GM23338 (cell line): Measurements from ENCODE around the gene SLCO3A1. TPM values are rescaled to one million over a fixed set of nuclear protein-coding genes. Genes with fewer than 3 reads are reported as not detected.

Experiments used
- ATAC-seq: fragments of 200-7000 bp; cut with Tn5 transposase; 3 replicates; pipeline ENCODE4 v1.9.1; 2020
- DNase-seq: peaks from one replicate; pipeline ENCODE4 v3.0.0-alpha.2; 2015; ENCODE audit warnings: low spot score
- H2AFZ ChIP-seq: fragments of 200-600 bp; sonication (generic); 2 replicates; pipeline ENCODE4 v1.8.0; 2016; ENCODE audit warnings: antibody characterized with exemption, mild to moderate bottlenecking, moderate library complexity
- H3F3A ChIP-seq: fragments of 200-600 bp; sonication (generic); replicated peaks from 2 replicates; pipeline ENCODE4 v1.8.0; 2017; ENCODE audit warnings: antibody characterized with exemption, mixed run types, low read depth
- H3K27ac ChIP-seq: fragments of 200-600 bp; sonication (generic); 2 replicates; pipeline ENCODE4 v1.6.1; 2016; ENCODE audit warnings: low read depth
- H3K27me3 ChIP-seq: fragments of 200-600 bp; sonication (generic); 2 replicates; pipeline ENCODE4 v1.8.0; 2016; ENCODE audit warnings: mild to moderate bottlenecking, mixed run types, moderate library complexity; ENCODE audit not compliant: insufficient read depth
- H3K36me3 ChIP-seq: fragments of 200-600 bp; sonication (generic); 2 replicates; pipeline ENCODE4 v1.8.0; 2016; ENCODE audit warnings: mild to moderate bottlenecking; ENCODE audit not compliant: insufficient read depth
- H3K4me1 ChIP-seq: fragments of 200-600 bp; sonication (generic); 2 replicates; pipeline ENCODE4 v1.8.0; 2016; ENCODE audit warnings: mild to moderate bottlenecking, moderate library complexity; ENCODE audit not compliant: insufficient read depth
- H3K4me2 ChIP-seq: fragments of 200-600 bp; sonication (generic); 2 replicates; pipeline ENCODE4 v1.7.1; 2017; ENCODE audit warnings: mixed run types
- H3K4me3 ChIP-seq: fragments of 200-600 bp; sonication (generic); 2 replicates; pipeline ENCODE4 v1.6.1; 2016; ENCODE audit warnings: mixed run types
- H3K79me2 ChIP-seq: fragments of 200-600 bp; sonication (generic); replicated peaks from 2 replicates; pipeline ENCODE4 v1.8.0; 2017; ENCODE audit warnings: mild to moderate bottlenecking; ENCODE audit not compliant: insufficient read depth
- H3K9me2 ChIP-seq: fragments of 200-600 bp; sonication (generic); 2 replicates; pipeline ENCODE4 v1.8.0; 2017; ENCODE audit not compliant: insufficient read depth
- H4K20me1 ChIP-seq: fragments of 200-600 bp; sonication (generic); replicated peaks from 2 replicates; pipeline ENCODE4 v1.8.0; 2017; ENCODE audit warnings: mild to moderate bottlenecking; ENCODE audit not compliant: insufficient read depth
- H3K27ac Mint-ChIP-seq: 2 replicates; pipeline ENCODE4 v1.8.0; 2020; ENCODE audit warnings: inconsistent platforms, mild to moderate bottlenecking, moderate library complexity, mixed read lengths
- H3K27me3 Mint-ChIP-seq: 3 replicates; pipeline ENCODE4 v1.8.0; 2022; ENCODE audit warnings: low read depth, mild to moderate bottlenecking, moderate library complexity, mixed read lengths, inconsistent platforms; ENCODE audit not compliant: insufficient read depth, poor library complexity
- H3K36me3 Mint-ChIP-seq: 3 replicates; pipeline ENCODE4 v1.8.0; 2021; ENCODE audit warnings: low read depth, mild to moderate bottlenecking, inconsistent platforms, moderate library complexity, mixed read lengths
- H3K4me1 Mint-ChIP-seq: 3 replicates; pipeline ENCODE4 v1.8.0; 2020; ENCODE audit warnings: mild to moderate bottlenecking, inconsistent platforms, mixed read lengths
- H3K4me3 Mint-ChIP-seq: 3 replicates; pipeline ENCODE4 v1.8.0; 2021; ENCODE audit warnings: moderate library complexity, mild to moderate bottlenecking, inconsistent platforms, mixed read lengths
- H3K9me3 Mint-ChIP-seq: 3 replicates; pipeline ENCODE4 v1.8.0; 2020; ENCODE audit warnings: moderate library complexity, mild to moderate bottlenecking, inconsistent platforms, mixed read lengths
- EZH2 ChIP-seq: fragments of 200-600 bp; sonication (generic); IDR thresholded peaks from one replicate; pipeline ENCODE4 v1.8.0; 2017; ENCODE audit warnings: antibody characterized with exemption, mild to moderate bottlenecking, low read depth; ENCODE audit not compliant: unreplicated experiment
- EZH2phosphoT487 ChIP-seq: fragments of 200-600 bp; sonication (generic); IDR thresholded peaks from one replicate; pipeline ENCODE4 v1.8.1; 2018; ENCODE audit warnings: antibody characterized with exemption; ENCODE audit not compliant: unreplicated experiment
- JUNB ChIP-seq: IDR thresholded peaks from one replicate; pipeline ENCODE4 v1.6.1; 2016; ENCODE audit warnings: antibody characterized with exemption; ENCODE audit not compliant: unreplicated experiment
- NANOG ChIP-seq: IDR thresholded peaks from 2 replicates; pipeline ENCODE4 v1.6.1; 2016; ENCODE audit warnings: antibody characterized with exemption, borderline replicate concordance
- POLR2AphosphoS5 ChIP-seq: IDR thresholded peaks from 2 replicates; pipeline ENCODE4 v1.6.1; 2016; ENCODE audit warnings: antibody characterized with exemption, low read depth
- STAT1 ChIP-seq: IDR thresholded peaks from one replicate; pipeline ENCODE4 v1.6.1; 2016; ENCODE audit warnings: antibody characterized with exemption; ENCODE audit not compliant: unreplicated experiment
- ZNF331 ChIP-seq: fragments of 250-450 bp; sonication (Bioruptor Pico); IDR thresholded peaks from 2 replicates; pipeline ENCODE4 v1.5.0; 2020; ENCODE audit warnings: low read depth, mild to moderate bottlenecking, moderate library complexity
- ZNF462 ChIP-seq: fragments of 250-450 bp; sonication (Bioruptor Pico); IDR thresholded peaks from 2 replicates; pipeline ENCODE4 v1.5.0; 2020; ENCODE audit warnings: mild to moderate bottlenecking, moderate library complexity
- polyA plus RNA-seq: library from polyadenylated mRNA; unstranded; fragments of >200 nt; fragmentation: Nextera tagmentation; extraction: Ambion mirVana; gene quantifications from 2 replicates; pipeline ENCODE4 v1.2.1, GENCODE V29; 2016
- total RNA-seq: library from RNA; depleted of rRNA; stranded (reverse); fragments of >200 nt; shearing (Covaris generic); gene quantifications from 2 replicates; pipeline ENCODE4 v1.2.3, GENCODE V29; 2014
- TF ChIP-seq, protein P1 (sequence below), 2 experiments: fragments of 200-600 bp in 1 of 2; sonication (generic) in 1 of 2; conservative IDR thresholded peaks; 2 replicates each; pipeline versions ENCODE4 v1.5.1 to v1.6.1; 2016 to 2017; ENCODE audit warnings: antibody characterized with exemption in 2 of 2, low read depth in 2 of 2, mild to moderate bottlenecking in 2 of 2, moderate library complexity in 1 of 2
- TF ChIP-seq, protein P2 (sequence below): IDR thresholded peaks from one replicate; pipeline ENCODE4 v1.6.1; 2018; ENCODE audit warnings: antibody characterized with exemption; ENCODE audit not compliant: unreplicated experiment

SLCO3A1 gene
- total and polyA plus RNA-seq, 2 experiments from 2014 or later = 7.3 to 9.4 TPM

DNA sequence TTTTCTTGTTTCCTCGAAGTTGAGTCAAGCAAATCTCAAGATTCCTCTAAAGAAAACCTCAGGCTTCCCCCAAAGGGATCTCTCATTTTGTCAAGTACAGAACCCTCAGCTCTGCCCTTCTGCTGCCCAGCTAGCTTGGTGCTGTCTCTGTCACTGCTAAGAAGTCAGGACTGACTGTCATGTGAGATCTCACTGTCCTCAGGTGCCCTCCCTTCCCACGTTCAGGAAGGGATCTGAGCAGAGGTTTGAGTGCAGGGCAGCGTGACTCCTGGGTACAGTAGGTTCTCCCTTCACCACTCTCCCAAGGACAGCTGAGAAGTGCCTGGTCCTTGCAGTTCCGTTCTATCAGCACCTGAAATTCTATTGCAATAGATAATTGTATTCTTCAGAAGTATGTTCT is 229.7 kb downstream of the SLCO3A1 start (continued):
- TF ChIP-seq, protein P1, sequence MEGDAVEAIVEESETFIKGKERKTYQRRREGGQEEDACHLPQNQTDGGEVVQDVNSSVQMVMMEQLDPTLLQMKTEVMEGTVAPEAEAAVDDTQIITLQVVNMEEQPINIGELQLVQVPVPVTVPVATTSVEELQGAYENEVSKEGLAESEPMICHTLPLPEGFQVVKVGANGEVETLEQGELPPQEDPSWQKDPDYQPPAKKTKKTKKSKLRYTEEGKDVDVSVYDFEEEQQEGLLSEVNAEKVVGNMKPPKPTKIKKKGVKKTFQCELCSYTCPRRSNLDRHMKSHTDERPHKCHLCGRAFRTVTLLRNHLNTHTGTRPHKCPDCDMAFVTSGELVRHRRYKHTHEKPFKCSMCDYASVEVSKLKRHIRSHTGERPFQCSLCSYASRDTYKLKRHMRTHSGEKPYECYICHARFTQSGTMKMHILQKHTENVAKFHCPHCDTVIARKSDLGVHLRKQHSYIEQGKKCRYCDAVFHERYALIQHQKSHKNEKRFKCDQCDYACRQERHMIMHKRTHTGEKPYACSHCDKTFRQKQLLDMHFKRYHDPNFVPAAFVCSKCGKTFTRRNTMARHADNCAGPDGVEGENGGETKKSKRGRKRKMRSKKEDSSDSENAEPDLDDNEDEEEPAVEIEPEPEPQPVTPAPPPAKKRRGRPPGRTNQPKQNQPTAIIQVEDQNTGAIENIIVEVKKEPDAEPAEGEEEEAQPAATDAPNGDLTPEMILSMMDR (conservative IDR thresholded peaks at IDR 0.05; ENCODE audit: low read depth in 2 of 2) = no peak
- TF ChIP-seq NANOG (no peak), EZH2 (no peak), POLR2AphosphoS5 (no peak), JUNB (no peak)

DNA sequence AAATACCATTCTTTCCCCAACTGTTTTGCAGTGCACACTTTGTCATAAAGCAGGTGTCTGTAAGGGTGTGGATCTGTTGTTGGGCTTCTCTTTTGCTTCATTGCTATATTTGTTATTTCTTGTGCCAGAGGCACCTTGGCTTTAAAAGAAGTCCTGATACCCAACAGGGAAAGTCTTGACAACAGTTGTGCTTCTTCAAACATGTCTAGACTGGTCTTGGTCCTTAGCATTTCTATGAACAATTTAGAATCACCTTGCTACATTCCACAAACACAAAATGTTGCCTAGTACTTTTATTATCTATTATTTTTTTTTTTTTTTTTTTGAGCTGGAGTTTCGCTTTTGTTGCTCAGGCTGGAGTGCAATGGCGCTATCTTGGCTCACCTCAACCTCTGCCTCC is 233.7 kb downstream of the SLCO3A1 start:
- H3K4me1 Mint-ChIP-seq = peaks cover 19% of the 10 kb centered on the region
- Histone ChIP-seq H2AFZ (no peak overlapping the region), H3K27ac (no peak overlapping the region), H3K27me3 (no peaks in the 10 kb centered on the region), H3K79me2 (no peaks in the 10 kb centered on the region), H3K4me2 (no peak overlapping the region), H3K9me2 (no peaks in the 10 kb centered on the region), H4K20me1 (no peaks in the 10 kb centered on the region), H3K4me1 (peaks cover 7% of the 10 kb centered on the region), H3K4me3 (no peak overlapping the region), H3K36me3 (no peaks in the 10 kb centered on the region), H3F3A (no peaks in the 10 kb centered on the region)
- no peak overlapping the region for H3K4me3 Mint-ChIP-seq
- H3K9me3 Mint-ChIP-seq = no peaks in the 10 kb centered on the region
- ATAC-seq = no peak
- no peak overlapping the region for H3K27ac Mint-ChIP-seq
- no peak for DNase-seq
- H3K36me3 Mint-ChIP-seq = no peaks in the 10 kb centered on the region
- H3K27me3 Mint-ChIP-seq = no peaks in the 10 kb centered on the region
- TF ChIP-seq JUNB = no peak
- TF ChIP-seq STAT1 = no peak
- TF ChIP-seq, protein P1 (conservative IDR thresholded peaks at IDR 0.05; ENCODE audit: low read depth in 2 of 2) = no peak
- no peak for TF ChIP-seq ZNF462 (CRISPR knock-in tag)
- TF ChIP-seq, protein P2, sequence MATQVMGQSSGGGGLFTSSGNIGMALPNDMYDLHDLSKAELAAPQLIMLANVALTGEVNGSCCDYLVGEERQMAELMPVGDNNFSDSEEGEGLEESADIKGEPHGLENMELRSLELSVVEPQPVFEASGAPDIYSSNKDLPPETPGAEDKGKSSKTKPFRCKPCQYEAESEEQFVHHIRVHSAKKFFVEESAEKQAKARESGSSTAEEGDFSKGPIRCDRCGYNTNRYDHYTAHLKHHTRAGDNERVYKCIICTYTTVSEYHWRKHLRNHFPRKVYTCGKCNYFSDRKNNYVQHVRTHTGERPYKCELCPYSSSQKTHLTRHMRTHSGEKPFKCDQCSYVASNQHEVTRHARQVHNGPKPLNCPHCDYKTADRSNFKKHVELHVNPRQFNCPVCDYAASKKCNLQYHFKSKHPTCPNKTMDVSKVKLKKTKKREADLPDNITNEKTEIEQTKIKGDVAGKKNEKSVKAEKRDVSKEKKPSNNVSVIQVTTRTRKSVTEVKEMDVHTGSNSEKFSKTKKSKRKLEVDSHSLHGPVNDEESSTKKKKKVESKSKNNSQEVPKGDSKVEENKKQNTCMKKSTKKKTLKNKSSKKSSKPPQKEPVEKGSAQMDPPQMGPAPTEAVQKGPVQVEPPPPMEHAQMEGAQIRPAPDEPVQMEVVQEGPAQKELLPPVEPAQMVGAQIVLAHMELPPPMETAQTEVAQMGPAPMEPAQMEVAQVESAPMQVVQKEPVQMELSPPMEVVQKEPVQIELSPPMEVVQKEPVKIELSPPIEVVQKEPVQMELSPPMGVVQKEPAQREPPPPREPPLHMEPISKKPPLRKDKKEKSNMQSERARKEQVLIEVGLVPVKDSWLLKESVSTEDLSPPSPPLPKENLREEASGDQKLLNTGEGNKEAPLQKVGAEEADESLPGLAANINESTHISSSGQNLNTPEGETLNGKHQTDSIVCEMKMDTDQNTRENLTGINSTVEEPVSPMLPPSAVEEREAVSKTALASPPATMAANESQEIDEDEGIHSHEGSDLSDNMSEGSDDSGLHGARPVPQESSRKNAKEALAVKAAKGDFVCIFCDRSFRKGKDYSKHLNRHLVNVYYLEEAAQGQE = no peak
- no peak for TF ChIP-seq ZNF331
- no peak for TF ChIP-seq EZH2phosphoT487
- no peak for TF ChIP-seq NANOG
